SJCRH30 (cell line): ENCODE measurements around the gene PCBP3. TPM values are rescaled to one million over a fixed set of nuclear protein-coding genes. Genes with fewer than 3 reads are reported as not detected.

Source experiments
- DNase-seq, 2 experiments: peaks; one replicate each; pipeline ENCODE4 v3.0.0-alpha.2; 2015 to 2020
- H3K27ac ChIP-seq: fragments of 250-450 bp; sonication (Bioruptor Pico); 2 replicates; pipeline ENCODE4 v1.5.1; 2020; ENCODE audit warnings: mild to moderate bottlenecking, moderate library complexity
- H3K27me3 ChIP-seq: fragments of 250-450 bp; sonication (Bioruptor Pico); 2 replicates; pipeline ENCODE4 v1.5.1; 2020; ENCODE audit warnings: mild to moderate bottlenecking, moderate library complexity
- H3K36me3 ChIP-seq: fragments of 250-450 bp; sonication (Bioruptor Pico); 2 replicates; pipeline ENCODE4 v1.5.1; 2020; ENCODE audit warnings: mild to moderate bottlenecking, moderate library complexity
- H3K4me1 ChIP-seq: fragments of 250-450 bp; sonication (Bioruptor Pico); 2 replicates; pipeline ENCODE4 v1.5.1; 2020; ENCODE audit warnings: mild to moderate bottlenecking, moderate library complexity
- H3K4me3 ChIP-seq: fragments of 250-450 bp; sonication (Bioruptor Pico); 2 replicates; pipeline ENCODE4 v1.5.1; 2020; ENCODE audit warnings: mild to moderate bottlenecking, moderate library complexity
- H3K9me3 ChIP-seq: fragments of 250-450 bp; sonication (Bioruptor Pico); replicated peaks from 2 replicates; pipeline ENCODE4 v1.5.1; 2020; ENCODE audit warnings: mild to moderate bottlenecking, moderate library complexity
- total RNA-seq: library from RNA; depleted of rRNA; stranded (reverse); fragments of >200 nt; shearing (Covaris generic); gene quantifications from 2 replicates; pipeline ENCODE4 v1.2.3, GENCODE V29; 2014

The PCBP3 gene
- total RNA-seq, 1 experiment from 2014 or later, result not detected

DNA sequence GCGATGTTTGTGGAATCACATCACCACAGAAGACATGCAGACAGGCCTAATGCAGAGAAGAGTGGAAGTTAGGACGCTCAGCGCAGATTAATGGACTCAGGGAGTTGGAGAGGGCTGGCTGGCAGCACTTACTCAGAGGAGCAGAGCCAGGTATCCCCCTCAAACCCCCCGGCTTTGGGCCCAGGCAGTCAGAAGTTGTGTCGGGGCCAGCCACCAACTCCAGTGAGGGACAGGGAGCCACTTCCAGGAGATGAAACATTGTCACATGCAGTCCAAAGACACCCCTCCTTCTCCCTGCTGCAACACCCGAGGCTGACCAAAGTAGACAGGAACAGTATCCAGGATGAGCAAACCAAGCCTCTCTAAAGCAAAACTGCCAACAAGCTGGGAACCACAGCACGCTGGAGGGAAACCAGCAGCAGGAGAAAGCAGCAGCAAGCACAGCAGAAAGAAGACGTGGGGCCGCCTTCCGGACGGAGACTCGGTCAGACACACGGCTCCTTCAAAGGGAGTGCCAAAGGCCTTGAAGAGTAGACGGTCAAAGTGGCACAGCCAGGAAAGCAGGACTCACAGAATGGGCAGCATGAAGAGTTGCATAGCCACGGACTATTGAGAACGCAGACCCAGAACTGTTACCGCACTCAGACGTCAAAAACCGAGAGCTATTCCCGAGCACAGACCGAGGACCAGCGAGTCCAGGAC lies 149.3 kb downstream of the PCBP3 start:
- DNase-seq, result no peak
- Histone ChIP-seq H3K4me3 (no peak overlapping the region), H3K27ac (no peak overlapping the region), H3K9me3 (no peaks in the 10 kb centered on the region), H3K36me3 (no peaks in the 10 kb centered on the region), H3K4me1 (no peaks in the 10 kb centered on the region), H3K27me3 (no peaks in the 10 kb centered on the region)

DNA sequence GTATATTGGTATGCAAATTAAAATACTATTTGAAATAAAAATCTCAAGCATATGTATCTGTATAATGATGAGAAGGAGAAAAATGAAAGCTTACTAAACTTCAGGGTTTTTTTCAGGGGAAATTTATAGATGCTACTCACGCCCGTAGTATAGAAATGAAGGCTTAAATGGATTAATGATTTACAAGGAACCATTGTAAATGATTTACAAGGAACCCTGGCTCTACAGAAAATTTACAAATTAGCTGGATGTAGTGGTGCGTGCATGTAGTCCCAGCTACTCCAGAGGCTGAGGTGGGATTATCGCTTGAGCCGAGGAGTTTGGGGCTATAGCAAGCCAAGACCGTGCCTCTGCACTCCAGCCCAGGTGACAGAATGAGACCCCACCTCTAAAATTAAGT lies 150.5 kb downstream of the PCBP3 start:
- Histone ChIP-seq H3K27ac (no peak overlapping the region), H3K27me3 (no peaks in the 10 kb centered on the region), H3K36me3 (no peaks in the 10 kb centered on the region), H3K4me1 (no peaks in the 10 kb centered on the region), H3K4me3 (no peak overlapping the region), H3K9me3 (no peaks in the 10 kb centered on the region)
- no peak for DNase-seq

DNA sequence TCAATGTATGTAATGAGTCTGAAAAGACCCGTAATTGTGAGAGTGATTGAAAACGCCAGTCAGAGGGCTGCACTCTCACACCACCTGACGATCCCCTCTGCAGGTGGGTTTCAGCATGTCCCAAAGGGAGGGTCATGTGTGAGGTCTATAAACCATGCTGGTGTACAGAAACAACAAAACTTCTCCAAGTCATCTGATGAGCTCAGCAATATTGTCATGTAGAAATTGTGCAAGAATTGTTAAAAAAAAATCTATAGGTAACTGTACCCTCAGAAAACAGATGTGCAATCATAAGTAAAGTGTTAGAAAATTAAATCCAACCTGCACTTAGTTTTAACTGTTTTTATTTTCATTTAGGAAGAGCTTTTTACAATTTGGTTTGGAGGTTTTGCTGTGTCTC lies 152.5 kb downstream of the PCBP3 start:
- H3K27ac ChIP-seq, result no peak overlapping the region
- H3K36me3 ChIP-seq, result no peaks in the 10 kb centered on the region
- H3K4me1 ChIP-seq, result no peaks in the 10 kb centered on the region
- no peak overlapping the region for H3K4me3 ChIP-seq
- no peaks in the 10 kb centered on the region for H3K9me3 ChIP-seq
- H3K27me3 ChIP-seq, result 0 out of 2 replicates have a peak, but pooled peaks cover 4% of the 10 kb centered on the region
- no peak for DNase-seq

DNA sequence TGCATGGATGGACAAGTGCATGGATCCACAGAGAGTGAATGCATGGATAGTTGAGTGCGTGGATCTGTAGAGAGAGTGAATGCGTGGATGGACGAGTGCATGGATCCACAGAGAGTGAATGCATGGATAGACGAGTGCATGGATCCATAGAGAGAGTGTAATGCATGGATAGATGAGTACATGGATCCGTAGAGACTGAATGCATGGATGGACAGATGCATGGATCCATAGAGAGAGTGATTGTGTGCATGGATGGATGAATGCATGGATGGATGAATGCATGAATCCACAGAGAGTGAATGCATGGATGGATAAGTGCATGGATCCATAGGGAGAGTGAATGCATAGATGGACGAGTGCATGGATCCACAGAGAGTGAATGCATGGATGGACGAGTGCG lies 153.8 kb downstream of the PCBP3 start:
- no peak for DNase-seq
- 0 out of 2 replicates have a peak, but pooled peaks cover 4% of the 10 kb centered on the region for H3K27me3 ChIP-seq
- H3K36me3 ChIP-seq, result no peaks in the 10 kb centered on the region
- no peak overlapping the region for H3K27ac ChIP-seq
- no peaks in the 10 kb centered on the region for H3K9me3 ChIP-seq
- H3K4me3 ChIP-seq, result no peak overlapping the region
- H3K4me1 ChIP-seq, result no peaks in the 10 kb centered on the region

DNA sequence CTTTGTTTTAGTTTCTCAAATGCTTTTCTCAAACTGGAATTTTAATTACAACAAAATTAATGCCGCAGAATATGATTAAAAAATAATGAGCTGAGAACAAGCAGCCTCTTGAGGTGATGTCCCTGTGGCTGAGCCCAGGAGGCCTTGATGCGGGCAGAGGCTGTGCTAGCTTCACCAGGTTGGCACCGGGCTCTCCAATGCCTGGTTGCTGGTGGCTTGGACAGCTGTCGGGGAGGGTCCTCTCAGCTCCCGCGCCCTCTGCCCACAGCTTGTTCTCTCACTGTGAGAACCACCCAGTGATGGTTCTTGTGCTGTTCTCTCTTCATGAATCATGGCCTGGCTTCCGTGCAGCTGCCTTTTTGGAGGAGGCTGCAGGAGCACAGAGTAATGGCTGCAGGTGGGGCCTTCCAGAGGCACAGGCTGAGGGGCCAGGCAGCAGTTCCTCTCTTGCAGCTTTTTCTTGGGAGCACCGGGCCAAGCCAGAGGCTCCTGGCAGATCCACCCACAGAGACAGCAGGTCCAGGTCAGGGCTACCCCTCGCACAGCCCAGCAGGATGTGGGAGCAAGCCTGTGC lies 156.3 kb downstream of the PCBP3 start:
- H3K9me3 ChIP-seq, result no peaks in the 10 kb centered on the region
- no peaks in the 10 kb centered on the region for H3K36me3 ChIP-seq
- H3K4me3 ChIP-seq, result no peak overlapping the region
- H3K27ac ChIP-seq, result no peak overlapping the region
- H3K4me1 ChIP-seq, result no peaks in the 10 kb centered on the region
- DNase-seq, result no peak
- H3K27me3 ChIP-seq, result 0 out of 2 replicates have a peak, but pooled peaks cover 4% of the 10 kb centered on the region

DNA sequence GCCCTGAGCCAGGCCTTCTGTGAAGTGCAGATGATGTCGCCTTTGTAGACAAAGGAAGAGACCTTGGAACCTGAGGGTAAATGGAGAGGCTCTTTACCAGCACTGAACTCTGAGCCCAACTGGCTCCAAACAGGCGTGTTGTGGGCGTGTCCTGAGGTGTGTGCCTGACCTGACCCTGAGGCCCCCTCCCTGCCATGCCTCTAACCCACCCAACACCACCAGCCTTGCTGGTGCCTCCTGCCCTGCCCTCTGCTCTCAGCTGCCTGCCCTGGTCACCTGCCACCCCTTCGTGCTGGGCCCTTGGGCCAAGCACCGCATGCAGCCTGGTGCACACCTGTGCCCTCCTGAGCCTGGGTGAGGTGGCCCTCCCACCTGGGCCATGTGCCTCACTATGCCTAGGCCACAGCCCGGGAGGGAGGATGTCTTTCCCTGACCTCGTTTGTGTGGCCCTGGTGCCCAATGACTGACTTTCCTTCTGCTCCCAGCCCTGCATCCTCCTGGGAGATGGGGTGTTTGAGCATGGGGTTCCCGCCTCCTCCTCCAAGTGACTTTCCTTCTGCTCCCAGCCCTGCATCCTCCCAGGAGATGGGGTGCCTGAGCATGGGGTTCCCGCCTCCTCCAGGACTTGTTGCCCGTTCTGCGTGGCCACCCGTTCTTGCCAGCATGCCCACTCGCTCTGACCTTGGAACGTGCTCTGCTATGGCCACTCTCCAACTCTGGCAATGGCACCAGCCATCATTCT lies 157.0 kb downstream of the PCBP3 start:
- Histone ChIP-seq H3K36me3 (no peaks in the 10 kb centered on the region), H3K27ac (no peak overlapping the region), H3K4me1 (no peaks in the 10 kb centered on the region), H3K4me3 (no peak overlapping the region), H3K9me3 (no peaks in the 10 kb centered on the region), H3K27me3 (0 out of 2 replicates have a peak, but pooled peaks cover 4% of the 10 kb centered on the region)
- no peak for DNase-seq

DNA sequence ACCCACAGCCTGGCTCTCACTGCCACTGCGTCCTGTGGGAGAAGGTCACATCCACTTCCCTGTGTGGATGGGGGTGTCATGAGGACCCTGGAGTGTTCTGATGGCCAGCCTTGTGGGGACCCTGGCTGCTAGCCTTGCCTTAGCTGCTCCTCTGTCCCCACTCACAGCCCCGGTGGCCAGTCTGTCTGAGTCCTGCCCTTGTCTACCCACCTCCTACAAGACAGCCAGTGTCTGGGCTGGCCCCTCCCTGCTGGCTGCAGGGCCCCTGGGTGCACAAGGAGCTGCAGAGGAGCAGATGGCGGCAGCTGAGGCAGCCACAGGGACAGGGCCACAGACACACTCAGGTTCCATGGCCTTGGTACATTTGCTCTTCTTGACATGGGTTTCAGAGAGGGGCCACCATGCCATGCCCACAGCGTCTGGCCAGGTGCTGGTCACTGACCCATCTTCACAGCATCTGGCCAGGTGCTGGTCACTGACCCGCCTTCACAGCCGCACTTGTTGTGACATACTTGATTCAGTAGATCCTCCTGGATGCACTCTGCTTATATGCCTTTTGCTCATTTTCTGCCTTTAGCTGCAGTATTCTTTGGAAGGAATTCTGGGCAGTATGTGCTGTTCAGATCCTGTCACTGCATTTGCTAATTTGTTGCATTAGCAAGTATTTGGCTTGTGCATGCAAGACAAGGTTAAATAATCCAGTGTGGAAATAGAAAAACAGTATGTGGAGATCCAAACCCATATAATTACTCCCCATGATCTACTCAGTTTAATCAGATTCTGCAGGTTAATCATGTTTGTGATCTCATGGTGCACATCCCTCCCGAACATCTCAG lies 157.8 kb downstream of the PCBP3 start:
- H3K27ac ChIP-seq, result no peak overlapping the region
- no peaks in the 10 kb centered on the region for H3K36me3 ChIP-seq
- no peak overlapping the region for H3K4me3 ChIP-seq
- 0 out of 2 replicates have a peak, but pooled peaks cover 4% of the 10 kb centered on the region for H3K27me3 ChIP-seq
- no peak for DNase-seq
- H3K9me3 ChIP-seq, result no peaks in the 10 kb centered on the region
- no peaks in the 10 kb centered on the region for H3K4me1 ChIP-seq

DNA sequence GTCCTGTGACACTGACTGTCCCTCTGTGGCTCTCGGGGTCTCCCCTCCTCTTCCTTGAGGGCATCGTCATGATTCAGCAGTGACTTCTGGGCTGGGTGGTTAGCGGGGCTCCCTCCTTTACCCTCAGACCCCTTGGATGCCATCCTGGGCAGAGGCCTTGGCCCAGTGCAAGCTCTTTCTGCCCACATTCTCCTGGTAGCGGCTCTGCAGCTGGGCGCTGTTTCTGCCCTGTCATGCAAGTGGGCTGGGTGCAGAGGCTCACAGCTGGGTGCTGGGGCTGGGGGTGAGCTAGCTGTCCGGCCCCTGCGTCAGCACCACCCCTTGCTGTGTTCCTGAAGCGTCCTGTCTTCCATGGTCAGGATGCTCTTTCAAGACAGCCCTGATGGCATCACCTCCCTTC lies 158.5 kb downstream of the PCBP3 start:
- Histone ChIP-seq H3K4me3 (no peak overlapping the region), H3K9me3 (no peaks in the 10 kb centered on the region), H3K4me1 (no peaks in the 10 kb centered on the region), H3K27me3 (0 out of 2 replicates have a peak, but pooled peaks cover 4% of the 10 kb centered on the region), H3K27ac (no peak overlapping the region), H3K36me3 (no peaks in the 10 kb centered on the region)
- DNase-seq, result no peak

DNA sequence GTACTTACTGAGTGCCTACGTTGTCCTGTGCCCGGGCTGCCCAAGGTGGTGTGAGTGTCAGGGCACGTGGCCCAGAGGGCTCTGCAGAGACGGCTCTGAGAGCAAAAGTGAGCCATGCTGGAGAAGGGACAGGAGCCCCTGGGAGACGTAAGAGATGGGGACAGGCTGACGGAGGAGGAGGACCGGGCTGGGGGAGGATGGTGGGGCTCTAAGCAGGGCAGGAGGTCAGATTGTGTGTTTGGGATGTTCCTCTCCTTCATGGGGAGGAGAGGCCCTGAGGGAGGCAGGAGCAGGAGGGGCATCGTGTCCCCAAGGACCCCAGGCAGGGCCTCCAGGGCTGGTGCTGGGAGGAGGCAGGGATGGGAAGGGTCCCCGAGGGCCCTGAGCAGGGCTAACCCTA lies 158.9 kb downstream of the PCBP3 start:
- H3K27me3 ChIP-seq, result 0 out of 2 replicates have a peak, but pooled peaks cover 4% of the 10 kb centered on the region
- no peak overlapping the region for H3K27ac ChIP-seq
- no peaks in the 10 kb centered on the region for H3K9me3 ChIP-seq

DNA sequence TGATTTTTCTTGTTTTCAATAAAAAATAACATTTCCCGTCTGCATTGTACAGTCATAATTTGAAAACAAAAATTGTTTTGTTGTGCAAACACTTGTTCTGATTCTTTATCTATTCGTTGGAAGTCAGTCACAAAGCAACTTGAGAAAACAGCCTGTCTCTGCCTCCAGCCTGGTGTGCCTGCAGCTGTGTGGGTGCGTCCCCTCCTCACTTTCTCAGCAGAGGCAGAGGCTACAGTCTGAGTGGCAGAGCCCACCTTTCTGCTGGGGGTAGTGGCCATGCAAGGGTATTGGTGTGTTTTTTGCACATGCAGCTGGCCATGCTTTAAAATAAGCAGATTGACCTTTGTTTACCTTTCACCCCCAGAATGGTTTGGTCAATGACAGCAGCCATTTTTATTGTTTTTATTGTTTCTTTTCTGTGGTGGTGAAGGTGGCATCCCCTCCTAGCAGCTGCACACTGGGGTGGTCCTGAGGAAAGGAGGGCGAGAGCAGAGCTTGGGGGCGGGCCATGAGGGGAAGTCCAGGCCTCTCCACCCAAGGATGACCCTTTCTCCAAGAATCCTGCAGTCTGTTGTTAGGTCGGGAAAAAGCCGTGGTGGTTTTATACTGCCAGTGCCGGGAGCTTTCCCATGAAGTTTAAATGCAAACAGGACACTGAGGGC lies 159.6 kb downstream of the PCBP3 start:
- Histone ChIP-seq H3K36me3 (no peaks in the 10 kb centered on the region), H3K9me3 (no peaks in the 10 kb centered on the region), H3K4me3 (no peak overlapping the region), H3K4me1 (no peaks in the 10 kb centered on the region), H3K27ac (no peak overlapping the region), H3K27me3 (0 out of 2 replicates have a peak, but pooled peaks cover 4% of the 10 kb centered on the region)
- DNase-seq, result no peak

More for the DNA sequence above, 158.9 kb downstream of the PCBP3 start:
- DNase-seq, result no peak
- H3K4me1 ChIP-seq, result no peaks in the 10 kb centered on the region
- no peak overlapping the region for H3K4me3 ChIP-seq
- H3K36me3 ChIP-seq, result no peaks in the 10 kb centered on the region

DNA sequence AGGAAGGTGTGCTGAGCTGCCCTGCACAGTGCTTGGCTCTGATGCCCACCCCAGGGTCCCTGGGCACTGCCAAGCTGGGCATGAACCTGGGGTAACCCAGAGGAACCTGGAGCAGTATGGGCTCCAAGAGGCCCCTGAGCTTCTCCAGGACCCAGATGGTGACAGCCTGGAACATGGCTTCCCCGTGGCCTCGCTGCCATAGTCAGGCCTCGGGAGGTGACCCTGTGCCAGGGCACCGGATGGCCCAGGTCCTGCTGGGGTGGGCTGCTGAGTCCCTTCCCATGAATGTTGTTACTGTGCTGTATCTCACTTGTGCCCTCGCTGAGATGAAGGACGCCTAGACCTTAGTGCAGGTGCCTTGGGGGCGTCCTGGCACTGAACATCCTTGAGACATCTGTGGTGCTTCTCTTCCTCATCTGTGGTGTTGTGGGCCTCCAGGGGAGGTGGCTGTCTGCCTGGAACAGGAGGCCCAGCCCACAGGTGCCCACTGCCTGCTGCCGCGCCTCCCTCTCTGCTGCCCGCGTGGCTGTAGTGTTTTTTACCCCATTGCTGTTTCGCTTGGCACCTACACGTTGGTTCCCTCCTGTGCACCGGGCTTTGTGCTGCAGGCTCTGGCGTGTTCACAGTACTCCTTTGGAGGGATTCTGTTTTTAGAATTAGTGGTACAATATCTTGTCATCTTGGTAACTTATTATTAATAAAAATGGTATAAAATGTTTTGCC lies 160.3 kb downstream of the PCBP3 start:
- Histone ChIP-seq H3K4me3 (no peak overlapping the region), H3K36me3 (no peaks in the 10 kb centered on the region), H3K4me1 (no peaks in the 10 kb centered on the region), H3K9me3 (no peaks in the 10 kb centered on the region), H3K27me3 (0 out of 2 replicates have a peak, but pooled peaks cover 4% of the 10 kb centered on the region), H3K27ac (no peak overlapping the region)
- no peak for DNase-seq

DNA sequence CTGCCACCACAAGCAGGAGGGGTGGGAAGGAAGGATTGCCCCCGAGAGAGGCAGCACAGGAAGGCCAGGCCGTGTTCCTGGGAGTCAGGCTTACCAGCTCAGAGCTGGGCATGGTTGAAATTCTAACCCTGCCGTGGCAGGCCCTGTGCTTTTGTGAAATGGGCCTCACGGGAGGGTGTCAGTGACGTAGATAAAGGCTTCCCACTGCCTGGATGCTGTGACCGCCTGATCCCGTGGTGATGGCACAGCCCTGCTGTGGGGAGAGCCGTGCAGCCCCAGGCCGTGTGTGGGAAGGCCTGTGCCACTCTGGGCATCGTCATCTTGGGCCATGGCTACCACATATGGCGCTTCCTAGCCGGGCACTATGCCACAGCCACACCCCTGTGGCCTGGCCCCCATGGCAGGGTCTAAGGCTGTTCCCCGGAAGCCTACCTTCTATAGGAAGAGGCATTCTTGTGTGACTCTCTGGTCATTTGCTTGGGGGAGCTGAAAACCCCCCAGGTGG lies 161.3 kb downstream of the PCBP3 start:
- H3K36me3 ChIP-seq, result no peaks in the 10 kb centered on the region
- no peaks in the 10 kb centered on the region for H3K9me3 ChIP-seq
- no peak overlapping the region for H3K4me3 ChIP-seq
- no peak overlapping the region for H3K27ac ChIP-seq
- H3K4me1 ChIP-seq, result no peaks in the 10 kb centered on the region
- DNase-seq, result no peak
- H3K27me3 ChIP-seq, result 0 out of 2 replicates have a peak, but pooled peaks cover 4% of the 10 kb centered on the region

DNA sequence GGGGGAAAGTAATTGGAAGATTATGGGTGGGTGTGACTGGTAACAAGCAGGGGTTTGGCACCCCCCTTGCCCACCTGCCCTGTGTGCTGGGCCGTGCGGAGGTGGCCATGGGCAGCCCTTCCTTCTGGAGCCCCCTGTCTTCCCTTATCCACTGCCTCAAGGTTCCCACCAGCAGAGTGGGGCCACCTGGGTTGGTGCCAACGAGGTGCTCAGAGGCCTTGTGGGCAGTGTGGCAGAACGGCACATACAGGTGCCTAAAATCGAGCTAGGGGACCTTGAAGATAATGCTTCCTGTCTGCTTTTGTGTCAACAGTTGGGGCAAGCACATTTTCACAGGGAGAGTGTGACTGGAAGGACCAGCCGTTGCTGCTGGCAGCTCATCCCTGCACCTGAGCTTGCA lies 161.8 kb downstream of the PCBP3 start:
- H3K36me3 ChIP-seq, result no peaks in the 10 kb centered on the region
- no peak overlapping the region for H3K4me3 ChIP-seq
- H3K9me3 ChIP-seq, result no peaks in the 10 kb centered on the region
- H3K4me1 ChIP-seq, result no peaks in the 10 kb centered on the region
- no peak overlapping the region for H3K27ac ChIP-seq
- 0 out of 2 replicates have a peak, but pooled peaks cover 4% of the 10 kb centered on the region for H3K27me3 ChIP-seq
- DNase-seq, result no peak
